ENCODE results near the gene FAM120AOS.
A peak's percentile ranks its signal among the peaks of the same experiment; 100 is the strongest.

The FAM120AOS gene

GRCh38 chr9:93468763-93469456 lies 15.5 kb upstream of the FAM120AOS start:
- H3K4me3 ChIP-seq (replicated peaks; ENCODE audit: low read depth, low read length), result peak overlapping the region; percentile 22
- DNase-seq (ENCODE audit: low read depth), result peak; percentile 56

GRCh38 chr9:93467462-93467861 lies 14.1 kb upstream of the FAM120AOS start:
- no peak for DNase-seq (ENCODE audit: low read depth)
- no peak overlapping the region for H3K4me3 ChIP-seq (replicated peaks; ENCODE audit: low read depth, low read length)
- no peak for TF ChIP-seq CTCF (IDR thresholded peaks at IDR 0.05; ENCODE audit: low read length, missing control alignments)

More at GRCh38 chr9:93468763-93469456, 15.5 kb upstream of the FAM120AOS start:
- TF ChIP-seq CTCF (IDR thresholded peaks at IDR 0.05; ENCODE audit: low read length, missing control alignments), result no peak

GRCh38 chr9:93467062-93467416 lies 13.7 kb upstream of the FAM120AOS start:
- no peak overlapping the region for H3K4me3 ChIP-seq (replicated peaks; ENCODE audit: low read depth, low read length)
- DNase-seq (ENCODE audit: low read depth), result no peak
- TF ChIP-seq CTCF (IDR thresholded peaks at IDR 0.05; ENCODE audit: low read length, missing control alignments), result no peak

GRCh38 chr9:93466416-93467061 lies 13.2 kb upstream of the FAM120AOS start:
- DNase-seq (ENCODE audit: low read depth), result no peak
- no peak overlapping the region for H3K4me3 ChIP-seq (replicated peaks; ENCODE audit: low read depth, low read length)
- TF ChIP-seq CTCF (IDR thresholded peaks at IDR 0.05; ENCODE audit: low read length, missing control alignments), result no peak

GRCh38 chr9:93465855-93466254 lies 12.5 kb upstream of the FAM120AOS start:
- no peak for TF ChIP-seq CTCF (IDR thresholded peaks at IDR 0.05; ENCODE audit: low read length, missing control alignments)
- no peak for DNase-seq (ENCODE audit: low read depth)
- H3K4me3 ChIP-seq (replicated peaks; ENCODE audit: low read depth, low read length), result no peak overlapping the region

GRCh38 chr9:93464876-93465275 lies 11.5 kb upstream of the FAM120AOS start:
- no peak for TF ChIP-seq CTCF (IDR thresholded peaks at IDR 0.05; ENCODE audit: low read length, missing control alignments)
- DNase-seq (ENCODE audit: low read depth), result no peak
- H3K4me3 ChIP-seq (replicated peaks; ENCODE audit: low read depth, low read length), result no peak overlapping the region

GRCh38 chr9:93464395-93464794 lies 11.0 kb upstream of the FAM120AOS start:
- H3K4me3 ChIP-seq (replicated peaks; ENCODE audit: low read depth, low read length), result no peak overlapping the region
- TF ChIP-seq CTCF (IDR thresholded peaks at IDR 0.05; ENCODE audit: low read length, missing control alignments), result no peak
- no peak for DNase-seq (ENCODE audit: low read depth)
